NT2/D1 (cell line): ENCODE results near the gene FAM209A.

Experiments
- SUZ12 ChIP-seq: IDR thresholded peaks from 2 replicates; pipeline ENCODE4 v1.6.1; 2011; ENCODE audit not compliant: insufficient read length, insufficient read depth; ENCODE audit errors: extremely low read depth
- YY1 ChIP-seq: IDR thresholded peaks from 2 replicates; pipeline ENCODE4 v1.6.1; 2011; ENCODE audit not compliant: insufficient read length, insufficient read depth
- ZNF274 ChIP-seq: IDR thresholded peaks from 2 replicates; pipeline ENCODE4 v1.6.1; 2011; ENCODE audit warnings: mild to moderate bottlenecking, low read depth, low read length

- TF ChIP-seq ZNF274 (no peak), SUZ12 (no peak), YY1 (no peak)
These were observed 2.2 kb upstream of the FAM209A start for GRCh38 chr20:56522311-56522710.
